ENCODE results near the gene PNKD. TPM values are rescaled to one million over a fixed set of nuclear protein-coding genes. Genes with fewer than 3 reads are reported as not detected.

The PNKD gene
- total RNA-seq, 1 experiment from 2014 or later, result 58.1 TPM

GRCh38 chr2:218291318-218292047 lies 21.2 kb downstream of the PNKD start:
- Histone ChIP-seq H2AFZ (ENCODE audit: low read depth, low read length, poor library complexity, severe bottlenecking) (no peak overlapping the region), H4K20me1 (ENCODE audit: insufficient read depth) (no peaks in the 10 kb centered on the region), H3K9ac (ENCODE audit: low read length) (peak overlapping the region; percentile 98), H3K27ac (ENCODE audit: low read depth, low read length) (peak overlapping the region; percentile 79), H3K36me3 (ENCODE audit: control insufficient read depth in 1 of 2, insufficient read depth in 2 of 2, low read length in 2 of 2) (no peaks in the 10 kb centered on the region), H3K9me2 (ENCODE audit: insufficient read depth) (no peaks in the 10 kb centered on the region), H3K4me3 (replicated peaks in 1 of 2; ENCODE audit: low read depth in 1 of 2, low read length in 2 of 2) (peak overlapping the region; percentile 75 to 96), H3K9me3 (ENCODE audit: control insufficient read depth in 1 of 2, insufficient read depth in 1 of 2, low read depth in 1 of 2, low read length in 2 of 2) (no peaks in the 10 kb centered on the region), H3K4me1 (ENCODE audit: control insufficient read depth in 1 of 2, insufficient read depth in 2 of 2, low read length in 2 of 2) (peaks cover 47 to 85% of the 10 kb centered on the region in 2 experiments), H3K4me2 (ENCODE audit: low read length) (peak overlapping the region; percentile 93), H3K79me2 (ENCODE audit: insufficient read depth, low read length) (peaks cover 51% of the 10 kb centered on the region), H3K27me3 (ENCODE audit: insufficient read depth, low read length) (no peaks in the 10 kb centered on the region)
- intact Hi-C loops (cut with micrococcal nuclease), result loop anchor here (1.0 to 2.0 kb wide), 2 partner anchors 105 to 357 kb away; no protein-coding TSS in a partner anchor
- DNase-seq (ENCODE audit: low read depth, low spot score), result no peak
- no TSS peak for BruUV-seq (replicated peaks)
- peak; percentile 1; the same call in 1 of the 2 replicates for ATAC-seq
- TF ChIP-seq RAD21 (IDR thresholded peaks at IDR 0.05; ENCODE audit: low read depth) (no peak), POLR2A (IDR thresholded peaks at IDR 0.05; ENCODE audit: borderline replicate concordance, extremely low read depth, insufficient read depth, insufficient read length) (no peak), SIN3A (IDR thresholded peaks at IDR 0.05; ENCODE audit: low read depth) (no peak), POLR2AphosphoS5 (IDR thresholded peaks at IDR 0.05; ENCODE audit: low read depth, low read length) (no peak)
- ChIA-PET POLR2A (no interaction called here), CTCF (interaction anchor here (1.4 kb wide), 2 partner anchors 102 to 104 kb away, joined by 3 read pairs; no protein-coding TSS in a partner anchor), RAD21 (ENCODE audit: low non-redundant PET in 1 of 2, low total read pairs in 2 of 2, uncharacterized antibody in 2 of 2, unreplicated experiment in 2 of 2) (no interaction called here)

DNA sequence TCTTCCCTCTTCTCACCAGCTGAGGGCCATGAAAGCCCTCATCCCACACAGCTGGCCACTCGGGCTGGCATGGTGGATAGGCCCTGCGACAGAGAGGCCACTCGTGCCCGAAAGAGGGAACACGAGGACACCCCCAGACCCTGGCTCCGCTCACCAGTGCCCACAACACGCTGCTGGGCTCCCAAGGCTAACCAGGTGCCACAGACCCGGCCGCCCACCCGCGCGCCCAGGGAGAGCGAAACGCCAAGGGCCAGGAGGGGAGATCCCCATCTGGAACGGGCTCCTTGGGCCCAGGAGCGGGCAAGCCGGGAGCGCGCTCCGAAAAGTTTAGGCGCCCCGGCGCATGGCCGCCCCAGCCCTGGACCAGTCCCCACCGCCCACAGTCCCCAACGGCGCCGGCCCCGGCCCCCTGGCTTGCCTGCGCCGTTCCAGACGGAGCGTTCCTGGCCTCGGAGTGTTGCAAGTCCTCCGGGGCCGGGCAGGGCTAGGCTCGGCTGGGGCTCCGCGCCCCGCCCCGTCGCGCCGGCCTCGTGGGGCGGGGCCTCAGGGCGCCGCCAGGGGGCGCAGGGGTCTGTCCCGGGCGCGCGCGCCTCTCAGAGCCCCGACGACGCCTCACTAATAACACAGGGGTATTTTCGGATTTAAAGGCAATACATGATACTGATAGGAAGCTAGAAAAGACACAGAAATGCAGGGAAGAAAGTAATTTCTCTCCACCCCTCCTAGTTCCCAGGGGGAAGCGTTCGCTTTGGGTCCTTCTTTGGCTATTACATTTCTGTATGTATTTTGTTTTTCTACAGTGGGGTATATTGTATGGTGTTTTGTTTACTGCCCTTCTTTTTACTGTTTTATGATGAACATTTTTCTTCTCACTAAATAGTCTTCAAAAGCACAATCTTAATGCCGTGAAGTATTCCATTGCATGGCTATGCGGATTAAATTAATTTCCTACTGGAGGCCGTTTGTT lies 22.0 kb downstream of the PNKD start, which contains the start of gene TMBIM1:
TMBIM1 (minus strand) TSS at position 456 of the 967 bp plus-strand sequence. CDS start 10,362 bp downstream, outside the sequence.
- no peaks in the 10 kb centered on the region for H3K27me3 ChIP-seq (ENCODE audit: insufficient read depth, low read length)
- no peaks in the 10 kb centered on the region for H3K36me3 ChIP-seq (ENCODE audit: control insufficient read depth in 1 of 2, insufficient read depth in 2 of 2, low read length in 2 of 2)
- TSS peak; percentile 78 for BruUV-seq (replicated peaks)
- H3K79me2 ChIP-seq (ENCODE audit: insufficient read depth, low read length), result peaks cover 43% of the 10 kb centered on the region
- no peaks in the 10 kb centered on the region for H4K20me1 ChIP-seq (ENCODE audit: insufficient read depth)
- peaks cover 45 to 83% of the 10 kb centered on the region in 2 experiments for H3K4me1 ChIP-seq (ENCODE audit: control insufficient read depth in 1 of 2, insufficient read depth in 2 of 2, low read length in 2 of 2)
- H2AFZ ChIP-seq (ENCODE audit: low read depth, low read length, poor library complexity, severe bottlenecking), result peak within 1 kb of the TSS; percentile 51
- peak within 1 kb of the TSS; percentile 98 for H3K9ac ChIP-seq (ENCODE audit: low read length)
- intact Hi-C loops (cut with micrococcal nuclease), result loop anchor here (1.0 to 2.0 kb wide), 2 partner anchors 104 to 356 kb away; no protein-coding TSS in a partner anchor
- DNase-seq (ENCODE audit: low read depth, low spot score) (no peak), ATAC-seq (peak; percentile 89)
- peak within 1 kb of the TSS; percentile 93 for H3K4me2 ChIP-seq (ENCODE audit: low read length)
- peak within 1 kb of the TSS; percentile 79 for H3K27ac ChIP-seq (ENCODE audit: low read depth, low read length)
- CTCF ChIA-PET, result interaction anchor here (0.6 to 1.4 kb wide), 3 partner anchors 22 to 103 kb away, joined by 3 to 5 read pairs (median 3); partner anchors contain the start of genes AAMP and PNKD
- RAD21 ChIA-PET (ENCODE audit: low non-redundant PET in 1 of 2, low total read pairs in 2 of 2, uncharacterized antibody in 2 of 2, unreplicated experiment in 2 of 2), result no interaction called here
- H3K9me3 ChIP-seq (ENCODE audit: control insufficient read depth in 1 of 2, insufficient read depth in 1 of 2, low read depth in 1 of 2, low read length in 2 of 2), result no peaks in the 10 kb centered on the region
- POLR2A ChIA-PET, result no interaction called here
- H3K4me3 ChIP-seq (replicated peaks in 1 of 2; ENCODE audit: low read depth in 1 of 2, low read length in 2 of 2), result peak within 1 kb of the TSS; percentile 75 to 96
- no peaks in the 10 kb centered on the region for H3K9me2 ChIP-seq (ENCODE audit: insufficient read depth)
- peak; percentile 50 for TF ChIP-seq POLR2A (IDR thresholded peaks at IDR 0.05; ENCODE audit: borderline replicate concordance, extremely low read depth, insufficient read depth, insufficient read length)
- no peak for TF ChIP-seq ATF3 (IDR thresholded peaks at IDR 0.05)
- TF ChIP-seq RAD21 (IDR thresholded peaks at IDR 0.05; ENCODE audit: low read depth), result no peak
- no peak for TF ChIP-seq ZNF274 (IDR thresholded peaks at IDR 0.05; ENCODE audit: low read depth, low read length)
- no peak for TF ChIP-seq JUND (IDR thresholded peaks at IDR 0.05)
- peak; percentile 80 for TF ChIP-seq ZFX (IDR thresholded peaks at IDR 0.05)
- no peak for TF ChIP-seq REST (IDR thresholded peaks at IDR 0.05; ENCODE audit: low read depth)
- TF ChIP-seq SP1 (IDR thresholded peaks at IDR 0.05; ENCODE audit: low read depth), result no peak
- no peak for TF ChIP-seq MAX (IDR thresholded peaks at IDR 0.05)
- no peak for TF ChIP-seq EGR1 (IDR thresholded peaks at IDR 0.05; ENCODE audit: low read depth)
- TF ChIP-seq FOSL1 (IDR thresholded peaks at IDR 0.05; ENCODE audit: low read depth), result no peak
- no peak for TF ChIP-seq CEBPB (IDR thresholded peaks at IDR 0.05; ENCODE audit: low read depth)
